HG03064 (cell line): ENCODE results near the gene HBQ1.
"Not testable (repeated sequence)": the region's sequence is repeated elsewhere in the genome, so short reads cannot be mapped to it uniquely, and the experiment has no call there.

Experiments used
- ATAC-seq: cut with Tn5 transposase; IDR thresholded peaks from one replicate; pipeline ENCODE4 v1.9.1; 2021; ENCODE audit warnings: low read depth; ENCODE audit not compliant: unreplicated experiment

Gene HBQ1

GRCh38 chr16:180101-180675, at the start of gene HBQ1:
HBQ1 (plus strand) TSS chr16:180459; CDS start chr16:180487, 28 bp downstream.
- no peak for ATAC-seq

GRCh38 chr16:130533-131173, 49.6 kb upstream of the HBQ1 start:
- no peak for ATAC-seq

- ATAC-seq, result no peak
These were observed 48.1 kb upstream of the HBQ1 start for GRCh38 chr16:132120-132519.

GRCh38 chr16:133716-134115, 46.5 kb upstream of the HBQ1 start:
- no peak for ATAC-seq

- ATAC-seq, result no peak
These were observed 42.2 kb upstream of the HBQ1 start for GRCh38 chr16:138049-138417.

- no peak for ATAC-seq
These were observed 39.9 kb upstream of the HBQ1 start for GRCh38 chr16:140175-140857.

- no peak for ATAC-seq
These were observed 37.8 kb upstream of the HBQ1 start for GRCh38 chr16:142405-142967.

- no peak for ATAC-seq
These were observed 37.2 kb upstream of the HBQ1 start for GRCh38 chr16:143047-143446.

- no peak for ATAC-seq
These were observed 36.8 kb upstream of the HBQ1 start for GRCh38 chr16:143456-143855.

GRCh38 chr16:144797-145252, 35.4 kb upstream of the HBQ1 start:
- no peak for ATAC-seq

- ATAC-seq, result no peak
These were observed 33.6 kb upstream of the HBQ1 start for GRCh38 chr16:146646-147045.

- no peak for ATAC-seq
These were observed 31.1 kb upstream of the HBQ1 start for GRCh38 chr16:149024-149660.

- no peak for ATAC-seq
These were observed 27.8 kb upstream of the HBQ1 start, which contains the start of gene HBZ for GRCh38 chr16:152141-153128. HBZ (plus strand) TSS chr16:152644; CDS start chr16:152910, 266 bp downstream.

- not testable (repeated sequence) for ATAC-seq
These were observed 27.1 kb upstream of the HBQ1 start for GRCh38 chr16:153129-153521.

- ATAC-seq, result not testable (repeated sequence)
These were observed 26.6 kb upstream of the HBQ1 start for GRCh38 chr16:153550-154216.

GRCh38 chr16:154217-155030, 25.8 kb upstream of the HBQ1 start:
- ATAC-seq, result no peak

GRCh38 chr16:155031-155398, 25.2 kb upstream of the HBQ1 start:
- ATAC-seq, result no peak

- ATAC-seq, result no peak
These were observed 21.0 kb upstream of the HBQ1 start for GRCh38 chr16:159136-159849.
